Kidney (tissue), 14 donors: Measurements from ENCODE around the gene C11orf54. TPM values are rescaled to one million over a fixed set of nuclear protein-coding genes. Genes with fewer than 3 reads are reported as not detected.

Experiments used
- DNase-seq, 5 donors: peaks; one replicate each; pipeline ENCODE4 v3.0.0-alpha.2; 2013 to 2020
- FAIRE-seq: peaks from 2 replicates; lab custom pipeline; 2012; peaks lifted over from hg19 to GRCh38; lab: Jason Lieb, UNC
- H3K27ac ChIP-seq, 2 donors: one replicate each; pipeline ENCODE4 v1.7.0; 2013; ENCODE audit warnings: low read depth in 2 of 2, low read length in 2 of 2, inconsistent platforms in 1 of 2
- H3K27me3 ChIP-seq: one replicate; pipeline ENCODE4 v1.7.1; 2013; ENCODE audit warnings: low read length, inconsistent platforms; ENCODE audit not compliant: control insufficient read depth, insufficient read depth
- H3K36me3 ChIP-seq, 3 donors: one replicate each; pipeline versions ENCODE4 v1.7.0 to v1.7.1; 2013; ENCODE audit warnings: low read length in 3 of 3, control low read depth in 1 of 3, inconsistent platforms in 1 of 3; ENCODE audit not compliant: insufficient read depth in 3 of 3, control insufficient read depth in 2 of 3
- H3K4me1 ChIP-seq, 3 donors: one replicate each; pipeline versions ENCODE4 v1.7.0 to v1.7.1; 2013; ENCODE audit warnings: low read length in 3 of 3, inconsistent platforms in 1 of 3, low read depth in 1 of 3; ENCODE audit not compliant: control insufficient read depth in 2 of 3, insufficient read depth in 2 of 3
- H3K4me3 ChIP-seq, 3 donors: one replicate each; pipeline versions ENCODE4 v1.7.0 to v1.8.1; 2013; ENCODE audit warnings: low read length in 3 of 3, control low read depth in 1 of 3, inconsistent platforms in 1 of 3
- H3K9ac ChIP-seq, 3 donors: one replicate each; pipeline versions ENCODE4 v1.7.0 to v1.7.1; 2013; ENCODE audit warnings: low read length in 3 of 3, control low read depth in 1 of 3, inconsistent platforms in 1 of 3
- H3K9me3 ChIP-seq, 3 donors: one replicate each; pipeline versions ENCODE4 v1.7.0 to v1.7.1; 2013; ENCODE audit warnings: low read length in 3 of 3, control low read depth in 1 of 3, inconsistent platforms in 1 of 3; ENCODE audit not compliant: control insufficient read depth in 2 of 3, insufficient read depth in 1 of 3
- intact Hi-C: fragments of 100-400 bp; cut with DNase I; formaldehyde crosslinking; loops from one replicate; pipeline ENCODE4 v1.11.1; 2022
- polyA plus RNA-seq: library from polyadenylated mRNA; stranded (reverse); fragments of 350-450 nt; fragmentation: Illumina TruSeq; extraction: RNeasy Lipid Tissue Mini Kit (QIAGEN cat#74804); gene quantifications from one replicate; pipeline ENCODE4 v1.2.3, GENCODE V29; 2014; ENCODE audit warnings: low read depth, low replicate concordance; ENCODE audit not compliant: insufficient read depth
- total RNA-seq: library from RNA; stranded (reverse); fragmentation: NEBNext Ultra II Directional; extraction: Animal tissue kit (Norgen Biotek cat#: 25700); gene quantifications from one replicate; pipeline ENCODE4 v1.2.1, GENCODE V29; 2021
- TF ChIP-seq, protein P1 (sequence below): IDR thresholded peaks from 3 replicates; pipeline ENCODE4 v1.5.1; 2012; ENCODE audit warnings: mild to moderate bottlenecking, moderate library complexity, borderline replicate concordance; ENCODE audit not compliant: insufficient read depth; ENCODE audit errors: extremely low read depth
- donor health status: control.
- donor health status: control.
- donor health status: control.
- donor health status: control.
- donor health status: control.
- donor health status: DM: yes; HTN: yes; CAD: no.
- donor health status: Normal renal cell carcinoma (clear cell type).

C11orf54 gene
- total and polyA plus RNA-seq, 2 donors from 2014 or later: 101 to 211 TPM

DNA sequence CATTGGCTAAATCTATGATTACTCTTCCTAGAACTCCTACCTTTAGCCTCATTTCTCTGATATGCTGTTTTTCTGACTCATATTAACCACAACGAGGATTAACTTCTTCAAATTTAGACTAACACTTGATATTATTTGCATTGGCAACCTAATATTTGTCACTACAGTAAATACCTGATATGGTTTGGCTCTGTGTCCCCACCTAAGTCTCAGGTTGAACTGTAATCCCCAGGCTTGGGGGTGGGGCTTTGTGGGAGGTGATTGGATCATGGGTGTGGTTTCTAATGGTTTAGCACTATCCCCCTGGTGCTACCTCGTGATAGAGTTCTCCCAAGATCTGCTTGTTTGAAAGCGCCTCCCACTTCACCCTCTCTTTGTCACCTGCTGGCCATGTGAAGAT lies 25.5 kb downstream of the C11orf54 start:
- no peak overlapping the region for H3K4me3 ChIP-seq
- H3K4me1 ChIP-seq: no peaks in the 10 kb centered on the region
- intact Hi-C loops: no loop called here
- H3K36me3 ChIP-seq: peaks cover 3 to 10% (median 3%) of the 10 kb centered on the region in 3 donors
- TF ChIP-seq, protein P1, sequence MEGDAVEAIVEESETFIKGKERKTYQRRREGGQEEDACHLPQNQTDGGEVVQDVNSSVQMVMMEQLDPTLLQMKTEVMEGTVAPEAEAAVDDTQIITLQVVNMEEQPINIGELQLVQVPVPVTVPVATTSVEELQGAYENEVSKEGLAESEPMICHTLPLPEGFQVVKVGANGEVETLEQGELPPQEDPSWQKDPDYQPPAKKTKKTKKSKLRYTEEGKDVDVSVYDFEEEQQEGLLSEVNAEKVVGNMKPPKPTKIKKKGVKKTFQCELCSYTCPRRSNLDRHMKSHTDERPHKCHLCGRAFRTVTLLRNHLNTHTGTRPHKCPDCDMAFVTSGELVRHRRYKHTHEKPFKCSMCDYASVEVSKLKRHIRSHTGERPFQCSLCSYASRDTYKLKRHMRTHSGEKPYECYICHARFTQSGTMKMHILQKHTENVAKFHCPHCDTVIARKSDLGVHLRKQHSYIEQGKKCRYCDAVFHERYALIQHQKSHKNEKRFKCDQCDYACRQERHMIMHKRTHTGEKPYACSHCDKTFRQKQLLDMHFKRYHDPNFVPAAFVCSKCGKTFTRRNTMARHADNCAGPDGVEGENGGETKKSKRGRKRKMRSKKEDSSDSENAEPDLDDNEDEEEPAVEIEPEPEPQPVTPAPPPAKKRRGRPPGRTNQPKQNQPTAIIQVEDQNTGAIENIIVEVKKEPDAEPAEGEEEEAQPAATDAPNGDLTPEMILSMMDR: no peak
- H3K9ac ChIP-seq: no peak overlapping the region
- DNase-seq (no peak), FAIRE-seq (no peak)
- H3K27ac ChIP-seq: no peak overlapping the region
- no peaks in the 10 kb centered on the region for H3K27me3 ChIP-seq
- no peaks in the 10 kb centered on the region for H3K9me3 ChIP-seq

DNA sequence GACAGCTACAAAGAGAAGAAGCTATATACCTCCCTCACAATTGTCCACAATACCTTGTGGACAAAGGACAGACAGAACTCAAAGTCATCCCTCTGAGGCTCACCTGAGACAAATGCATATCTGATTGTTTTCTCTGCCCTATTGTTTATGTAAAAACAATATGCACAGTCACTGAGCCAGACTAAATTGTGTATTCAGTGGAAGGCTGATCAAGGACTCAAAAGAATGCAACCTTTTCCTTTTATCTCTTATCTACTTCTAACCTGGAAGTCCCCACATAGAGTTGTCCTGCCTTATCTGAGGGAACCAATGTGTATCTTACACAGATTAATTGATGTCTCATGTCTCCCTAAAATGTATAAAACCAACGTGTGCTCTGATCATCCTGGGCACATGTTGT lies 28.7 kb downstream of the C11orf54 start:
- DNase-seq (no peak), FAIRE-seq (no peak)
- H3K4me1 ChIP-seq: no peaks in the 10 kb centered on the region
- intact Hi-C loops: no loop called here
- no peaks in the 10 kb centered on the region for H3K9me3 ChIP-seq
- H3K27ac ChIP-seq: no peak overlapping the region
- H3K4me3 ChIP-seq: no peak overlapping the region
- no peaks in the 10 kb centered on the region for H3K27me3 ChIP-seq
- no peak overlapping the region for H3K9ac ChIP-seq
- TF ChIP-seq, protein P1: no peak
- H3K36me3 ChIP-seq: no peaks in the 10 kb centered on the region

DNA sequence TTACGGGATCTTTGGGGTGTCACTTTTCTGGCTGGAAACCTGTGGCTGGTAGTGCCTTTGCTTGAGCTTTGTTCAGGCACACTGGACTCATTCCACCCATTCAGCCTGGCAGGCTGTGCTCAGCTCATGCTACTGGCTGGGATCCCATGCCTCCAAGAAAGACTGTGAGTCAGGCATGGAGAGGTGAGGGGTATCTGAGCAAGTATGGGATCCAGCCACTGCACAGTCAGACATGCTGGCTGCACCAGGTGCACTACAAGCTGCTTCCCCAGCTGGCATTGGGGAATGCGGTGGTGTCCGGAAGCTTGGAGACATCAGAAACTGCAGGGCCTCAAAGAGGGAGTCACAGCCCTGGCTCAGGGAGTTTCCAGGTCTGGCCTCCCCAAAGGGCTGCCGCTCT lies 30.7 kb downstream of the C11orf54 start:
- no peak for DNase-seq
- H3K9ac ChIP-seq: no peak overlapping the region
- TF ChIP-seq, protein P1: no peak
- FAIRE-seq: no peak
- no peak overlapping the region for H3K4me3 ChIP-seq
- H3K4me1 ChIP-seq: no peaks in the 10 kb centered on the region
- H3K9me3 ChIP-seq: no peaks in the 10 kb centered on the region
- H3K27me3 ChIP-seq: no peaks in the 10 kb centered on the region
- intact Hi-C loops: no loop called here
- no peaks in the 10 kb centered on the region for H3K36me3 ChIP-seq
- no peak overlapping the region for H3K27ac ChIP-seq

DNA sequence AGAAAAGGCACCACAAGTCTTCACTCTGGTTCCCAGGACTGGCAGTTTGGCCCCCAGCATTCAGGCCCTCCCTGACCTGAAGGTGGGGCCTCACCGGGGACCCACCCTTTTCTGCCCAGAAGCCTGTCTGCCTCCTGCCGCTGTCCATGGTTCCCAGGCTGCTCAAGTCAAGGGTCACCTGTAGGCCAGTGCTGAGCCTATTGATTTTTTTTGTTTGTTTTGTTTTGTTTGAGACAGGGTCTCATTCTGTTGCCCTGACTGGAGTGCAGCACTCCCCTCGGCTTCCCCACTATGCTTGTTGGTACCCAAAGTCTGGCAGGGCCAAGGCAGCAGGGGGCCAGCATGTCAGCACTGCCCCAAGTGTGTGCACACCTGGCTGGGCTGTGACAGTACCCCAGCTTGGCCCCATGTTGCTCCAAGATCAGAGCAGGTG lies 31.6 kb downstream of the C11orf54 start:
- no peak overlapping the region for H3K27ac ChIP-seq
- no peak overlapping the region for H3K9ac ChIP-seq
- TF ChIP-seq, protein P1: no peak
- no peaks in the 10 kb centered on the region for H3K27me3 ChIP-seq
- no peaks in the 10 kb centered on the region for H3K9me3 ChIP-seq
- DNase-seq (no peak), FAIRE-seq (no peak)
- no peaks in the 10 kb centered on the region for H3K4me1 ChIP-seq
- no peaks in the 10 kb centered on the region for H3K36me3 ChIP-seq
- no peak overlapping the region for H3K4me3 ChIP-seq
- intact Hi-C loops: no loop called here
